ENCODE measurements around the gene ANKS1A.

ANKS1A gene

DNA sequence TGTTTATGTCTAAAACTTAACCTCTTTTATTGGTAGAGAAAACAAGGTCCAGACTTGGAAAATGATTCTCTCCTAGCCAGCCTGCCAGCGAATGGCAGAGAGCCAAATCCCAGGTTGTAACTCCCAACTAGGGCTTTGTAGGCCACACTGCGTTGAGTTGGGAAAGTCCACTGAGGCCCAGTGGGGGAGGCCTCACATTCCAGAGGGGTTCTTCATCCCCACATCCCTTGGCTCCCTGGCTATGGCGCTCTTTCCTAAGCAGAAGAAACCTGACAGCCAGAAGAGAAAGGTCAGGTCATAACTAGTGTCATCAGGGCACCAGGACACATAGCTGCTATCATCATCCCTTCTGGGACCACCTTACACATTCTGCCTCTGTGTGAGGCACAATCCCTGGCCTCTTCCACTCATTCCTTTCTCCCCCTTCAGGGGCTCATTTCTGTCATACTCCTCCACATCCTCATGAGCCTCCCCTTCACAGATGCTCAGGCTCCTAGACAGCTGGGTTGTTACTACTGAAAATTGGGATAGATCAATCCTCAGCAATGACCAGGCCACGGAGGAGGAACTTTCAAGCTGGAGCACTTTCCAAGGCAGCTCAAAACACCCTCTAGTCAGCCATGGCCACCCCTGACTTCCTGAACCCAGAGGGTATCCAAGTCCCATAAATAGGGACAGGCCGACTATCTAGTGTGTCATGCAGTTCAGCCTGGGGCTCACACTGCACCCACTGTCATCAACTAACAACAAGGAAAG, 203.5 kb downstream of the ANKS1A start:
- DNase-seq, result no peak
- H3K4me3 ChIP-seq (ENCODE audit: low read length), result no peak overlapping the region
- no peak overlapping the region for H3K9ac ChIP-seq (ENCODE audit: low read length)
- H3F3A ChIP-seq (ENCODE audit: insufficient read depth, low read length), result no peaks in the 10 kb centered on the region
- H3K27ac ChIP-seq (ENCODE audit: low read length), result no peak overlapping the region
- no peak overlapping the region for H3K4me2 ChIP-seq (ENCODE audit: low read depth, low read length)
- H3K27me3 ChIP-seq (replicated peaks; ENCODE audit: insufficient read depth, low read length), result no peaks in the 10 kb centered on the region
- no peaks in the 10 kb centered on the region for H4K20me1 ChIP-seq (ENCODE audit: insufficient read depth, low read length)
- H3K4me1 ChIP-seq (ENCODE audit: low read length), result no peaks in the 10 kb centered on the region
- TF ChIP-seq EZH2 (optimal IDR thresholded peaks at IDR 0.05; ENCODE audit: low read depth, low read length) (no peak), EZH2phosphoT487 (IDR thresholded peaks at IDR 0.05; ENCODE audit: low read length) (no peak)
- TF ChIP-seq, protein P1, sequence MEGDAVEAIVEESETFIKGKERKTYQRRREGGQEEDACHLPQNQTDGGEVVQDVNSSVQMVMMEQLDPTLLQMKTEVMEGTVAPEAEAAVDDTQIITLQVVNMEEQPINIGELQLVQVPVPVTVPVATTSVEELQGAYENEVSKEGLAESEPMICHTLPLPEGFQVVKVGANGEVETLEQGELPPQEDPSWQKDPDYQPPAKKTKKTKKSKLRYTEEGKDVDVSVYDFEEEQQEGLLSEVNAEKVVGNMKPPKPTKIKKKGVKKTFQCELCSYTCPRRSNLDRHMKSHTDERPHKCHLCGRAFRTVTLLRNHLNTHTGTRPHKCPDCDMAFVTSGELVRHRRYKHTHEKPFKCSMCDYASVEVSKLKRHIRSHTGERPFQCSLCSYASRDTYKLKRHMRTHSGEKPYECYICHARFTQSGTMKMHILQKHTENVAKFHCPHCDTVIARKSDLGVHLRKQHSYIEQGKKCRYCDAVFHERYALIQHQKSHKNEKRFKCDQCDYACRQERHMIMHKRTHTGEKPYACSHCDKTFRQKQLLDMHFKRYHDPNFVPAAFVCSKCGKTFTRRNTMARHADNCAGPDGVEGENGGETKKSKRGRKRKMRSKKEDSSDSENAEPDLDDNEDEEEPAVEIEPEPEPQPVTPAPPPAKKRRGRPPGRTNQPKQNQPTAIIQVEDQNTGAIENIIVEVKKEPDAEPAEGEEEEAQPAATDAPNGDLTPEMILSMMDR (IDR thresholded peaks at IDR 0.05; ENCODE audit: low read length), result no peak
- H3K36me3 ChIP-seq (replicated peaks; ENCODE audit: insufficient read depth, low read length), result no peaks in the 10 kb centered on the region
- H2AFZ ChIP-seq (ENCODE audit: low read length), result no peak overlapping the region
- H3K9me3 ChIP-seq (replicated peaks; ENCODE audit: insufficient read depth, low read length), result no peaks in the 10 kb centered on the region
- no peaks in the 10 kb centered on the region for H3K79me2 ChIP-seq (ENCODE audit: low read length)
- no peaks in the 10 kb centered on the region for H3K9me2 ChIP-seq (replicated peaks; ENCODE audit: insufficient read depth, low read length)

DNA sequence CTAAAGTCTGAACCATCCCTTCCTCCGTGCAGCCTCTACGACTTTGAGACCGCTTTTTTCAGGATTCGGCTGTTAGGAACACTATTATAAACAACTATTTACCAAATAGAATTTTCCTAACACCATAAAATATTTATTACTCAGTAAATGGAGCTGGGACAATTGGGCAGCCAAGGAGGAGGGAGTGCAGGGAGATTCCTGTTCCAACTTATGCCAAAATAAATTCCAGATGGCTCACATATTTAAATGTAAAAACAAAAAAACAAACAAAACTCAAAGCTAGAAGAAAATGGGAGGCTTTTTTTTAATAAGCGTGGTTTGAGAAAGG, 204.0 kb downstream of the ANKS1A start:
- no peak overlapping the region for H3K27ac ChIP-seq (ENCODE audit: low read length)
- DNase-seq, result no peak
- H3K9me2 ChIP-seq (replicated peaks; ENCODE audit: insufficient read depth, low read length), result no peaks in the 10 kb centered on the region
- no peaks in the 10 kb centered on the region for H3K27me3 ChIP-seq (replicated peaks; ENCODE audit: insufficient read depth, low read length)
- no peak overlapping the region for H3K9ac ChIP-seq (ENCODE audit: low read length)
- H3F3A ChIP-seq (ENCODE audit: insufficient read depth, low read length), result no peaks in the 10 kb centered on the region
- TF ChIP-seq EZH2phosphoT487 (IDR thresholded peaks at IDR 0.05; ENCODE audit: low read length) (no peak), EZH2 (optimal IDR thresholded peaks at IDR 0.05; ENCODE audit: low read depth, low read length) (no peak)
- TF ChIP-seq, protein P1 (IDR thresholded peaks at IDR 0.05; ENCODE audit: low read length), result no peak
- H4K20me1 ChIP-seq (ENCODE audit: insufficient read depth, low read length), result no peaks in the 10 kb centered on the region
- H3K9me3 ChIP-seq (replicated peaks; ENCODE audit: insufficient read depth, low read length), result no peaks in the 10 kb centered on the region
- H3K4me2 ChIP-seq (ENCODE audit: low read depth, low read length), result no peak overlapping the region
- H3K4me1 ChIP-seq (ENCODE audit: low read length), result no peaks in the 10 kb centered on the region
- H3K79me2 ChIP-seq (ENCODE audit: low read length), result no peaks in the 10 kb centered on the region
- H2AFZ ChIP-seq (ENCODE audit: low read length), result no peak overlapping the region
- no peaks in the 10 kb centered on the region for H3K36me3 ChIP-seq (replicated peaks; ENCODE audit: insufficient read depth, low read length)
- no peak overlapping the region for H3K4me3 ChIP-seq (ENCODE audit: low read length)

DNA sequence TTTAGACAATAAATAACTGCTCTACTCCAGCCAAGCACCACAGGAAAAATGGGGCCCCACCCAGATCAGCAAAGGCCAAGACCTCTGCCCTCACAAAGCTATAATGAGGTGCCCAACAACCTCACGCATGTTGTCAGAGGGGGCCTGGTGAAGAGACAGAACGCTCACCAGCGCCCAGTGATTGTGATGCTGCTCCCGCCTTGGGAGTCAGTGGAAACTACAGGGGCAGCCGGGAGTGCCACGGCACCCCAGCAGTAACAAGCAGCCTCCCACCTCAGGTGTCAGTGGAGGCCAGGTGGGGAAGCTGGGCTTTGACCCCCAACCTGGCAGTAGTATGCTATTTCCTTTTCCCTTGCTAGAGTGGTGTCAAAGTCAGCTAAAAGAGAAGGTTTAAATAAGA, 204.7 kb downstream of the ANKS1A start:
- no peak overlapping the region for H3K27ac ChIP-seq (ENCODE audit: low read length)
- no peak overlapping the region for H3K4me2 ChIP-seq (ENCODE audit: low read depth, low read length)
- no peaks in the 10 kb centered on the region for H3K27me3 ChIP-seq (replicated peaks; ENCODE audit: insufficient read depth, low read length)
- DNase-seq, result no peak
- no peaks in the 10 kb centered on the region for H4K20me1 ChIP-seq (ENCODE audit: insufficient read depth, low read length)
- no peak overlapping the region for H3K4me3 ChIP-seq (ENCODE audit: low read length)
- H3K4me1 ChIP-seq (ENCODE audit: low read length), result no peaks in the 10 kb centered on the region
- TF ChIP-seq EZH2 (optimal IDR thresholded peaks at IDR 0.05; ENCODE audit: low read depth, low read length) (no peak), EZH2phosphoT487 (IDR thresholded peaks at IDR 0.05; ENCODE audit: low read length) (no peak)
- TF ChIP-seq, protein P1 (IDR thresholded peaks at IDR 0.05; ENCODE audit: low read length), result no peak
- H3K79me2 ChIP-seq (ENCODE audit: low read length), result no peaks in the 10 kb centered on the region
- no peaks in the 10 kb centered on the region for H3F3A ChIP-seq (ENCODE audit: insufficient read depth, low read length)
- H3K36me3 ChIP-seq (replicated peaks; ENCODE audit: insufficient read depth, low read length), result no peaks in the 10 kb centered on the region
- no peaks in the 10 kb centered on the region for H3K9me2 ChIP-seq (replicated peaks; ENCODE audit: insufficient read depth, low read length)
- no peak overlapping the region for H2AFZ ChIP-seq (ENCODE audit: low read length)
- no peak overlapping the region for H3K9ac ChIP-seq (ENCODE audit: low read length)
- H3K9me3 ChIP-seq (replicated peaks; ENCODE audit: insufficient read depth, low read length), result no peaks in the 10 kb centered on the region

Data from MM.1S (cell line).